Measurements from ENCODE around the gene MYO1D. TPM values are rescaled to one million over a fixed set of nuclear protein-coding genes. Genes with fewer than 3 reads are reported as not detected.

MYO1D gene
- total RNA-seq, 1 experiment from 2014 or later: 35.7 TPM

DNA sequence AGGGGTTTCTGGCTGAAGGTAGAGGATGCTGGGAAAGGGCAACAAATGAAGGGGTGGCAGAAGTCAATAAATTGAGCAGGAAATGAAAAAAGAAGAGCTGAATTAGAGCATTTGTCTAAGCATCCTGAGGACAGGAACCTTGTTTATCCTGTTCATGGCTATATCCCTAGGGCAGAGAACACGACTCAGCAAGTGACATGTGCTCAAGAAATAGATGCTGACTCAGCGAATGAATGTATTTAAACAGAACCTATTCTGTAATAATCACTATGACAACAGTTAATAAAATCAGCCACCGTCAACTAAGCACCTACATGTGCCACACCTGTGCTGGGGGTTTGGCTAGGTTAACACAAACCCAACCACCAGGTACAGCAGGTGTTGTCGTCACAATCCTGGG, 309.8 kb downstream of the MYO1D start (continued):
- TF ChIP-seq, protein P1, sequence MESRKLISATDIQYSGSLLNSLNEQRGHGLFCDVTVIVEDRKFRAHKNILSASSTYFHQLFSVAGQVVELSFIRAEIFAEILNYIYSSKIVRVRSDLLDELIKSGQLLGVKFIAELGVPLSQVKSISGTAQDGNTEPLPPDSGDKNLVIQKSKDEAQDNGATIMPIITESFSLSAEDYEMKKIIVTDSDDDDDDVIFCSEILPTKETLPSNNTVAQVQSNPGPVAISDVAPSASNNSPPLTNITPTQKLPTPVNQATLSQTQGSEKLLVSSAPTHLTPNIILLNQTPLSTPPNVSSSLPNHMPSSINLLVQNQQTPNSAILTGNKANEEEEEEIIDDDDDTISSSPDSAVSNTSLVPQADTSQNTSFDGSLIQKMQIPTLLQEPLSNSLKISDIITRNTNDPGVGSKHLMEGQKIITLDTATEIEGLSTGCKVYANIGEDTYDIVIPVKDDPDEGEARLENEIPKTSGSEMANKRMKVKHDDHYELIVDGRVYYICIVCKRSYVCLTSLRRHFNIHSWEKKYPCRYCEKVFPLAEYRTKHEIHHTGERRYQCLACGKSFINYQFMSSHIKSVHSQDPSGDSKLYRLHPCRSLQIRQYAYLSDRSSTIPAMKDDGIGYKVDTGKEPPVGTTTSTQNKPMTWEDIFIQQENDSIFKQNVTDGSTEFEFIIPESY (IDR thresholded peaks at IDR 0.05; ENCODE audit: extremely low read depth, insufficient replicate concordance, low read length): no peak
- no peak for TF ChIP-seq FOSL1 (IDR thresholded peaks at IDR 0.05; ENCODE audit: low read depth)

GRCh38 chr17:32566303-32566702, 310.6 kb downstream of the MYO1D start:
- ChIA-PET POLR2A (no interaction called here), RAD21 (ENCODE audit: low non-redundant PET in 1 of 2, low total read pairs in 2 of 2, uncharacterized antibody in 2 of 2, unreplicated experiment in 2 of 2) (no interaction called here), CTCF (no interaction called here)
- Histone ChIP-seq H3K4me2 (ENCODE audit: low read length) (no peak overlapping the region), H3K9me2 (ENCODE audit: insufficient read depth) (no peaks in the 10 kb centered on the region), H3K27ac (ENCODE audit: low read depth, low read length) (no peak overlapping the region), H3K4me1 (ENCODE audit: control insufficient read depth in 1 of 2, insufficient read depth in 2 of 2, low read length in 2 of 2) (peaks cover 0 to 10% of the 10 kb centered on the region in 2 experiments; a peak in 1 of 4 replicates), H4K20me1 (ENCODE audit: insufficient read depth) (no peaks in the 10 kb centered on the region), H3K9ac (ENCODE audit: low read length) (no peak overlapping the region), H3K4me3 (replicated peaks in 1 of 2; ENCODE audit: low read depth in 1 of 2, low read length in 2 of 2) (no peak overlapping the region), H3K79me2 (ENCODE audit: insufficient read depth, low read length) (no peaks in the 10 kb centered on the region), H3K9me3 (ENCODE audit: control insufficient read depth in 1 of 2, insufficient read depth in 1 of 2, low read depth in 1 of 2, low read length in 2 of 2) (no peaks in the 10 kb centered on the region), H3K36me3 (ENCODE audit: control insufficient read depth in 1 of 2, insufficient read depth in 2 of 2, low read length in 2 of 2) (no peaks in the 10 kb centered on the region), H3K27me3 (ENCODE audit: insufficient read depth, low read length) (no peaks in the 10 kb centered on the region), H2AFZ (ENCODE audit: low read depth, low read length, poor library complexity, severe bottlenecking) (no peak overlapping the region)
- DNase-seq (ENCODE audit: low read depth, low spot score) (no peak), ATAC-seq (no peak)
- intact Hi-C loops (cut with micrococcal nuclease): no loop called here
- BruUV-seq (replicated peaks): no TSS peak
- TF ChIP-seq, protein P2, sequence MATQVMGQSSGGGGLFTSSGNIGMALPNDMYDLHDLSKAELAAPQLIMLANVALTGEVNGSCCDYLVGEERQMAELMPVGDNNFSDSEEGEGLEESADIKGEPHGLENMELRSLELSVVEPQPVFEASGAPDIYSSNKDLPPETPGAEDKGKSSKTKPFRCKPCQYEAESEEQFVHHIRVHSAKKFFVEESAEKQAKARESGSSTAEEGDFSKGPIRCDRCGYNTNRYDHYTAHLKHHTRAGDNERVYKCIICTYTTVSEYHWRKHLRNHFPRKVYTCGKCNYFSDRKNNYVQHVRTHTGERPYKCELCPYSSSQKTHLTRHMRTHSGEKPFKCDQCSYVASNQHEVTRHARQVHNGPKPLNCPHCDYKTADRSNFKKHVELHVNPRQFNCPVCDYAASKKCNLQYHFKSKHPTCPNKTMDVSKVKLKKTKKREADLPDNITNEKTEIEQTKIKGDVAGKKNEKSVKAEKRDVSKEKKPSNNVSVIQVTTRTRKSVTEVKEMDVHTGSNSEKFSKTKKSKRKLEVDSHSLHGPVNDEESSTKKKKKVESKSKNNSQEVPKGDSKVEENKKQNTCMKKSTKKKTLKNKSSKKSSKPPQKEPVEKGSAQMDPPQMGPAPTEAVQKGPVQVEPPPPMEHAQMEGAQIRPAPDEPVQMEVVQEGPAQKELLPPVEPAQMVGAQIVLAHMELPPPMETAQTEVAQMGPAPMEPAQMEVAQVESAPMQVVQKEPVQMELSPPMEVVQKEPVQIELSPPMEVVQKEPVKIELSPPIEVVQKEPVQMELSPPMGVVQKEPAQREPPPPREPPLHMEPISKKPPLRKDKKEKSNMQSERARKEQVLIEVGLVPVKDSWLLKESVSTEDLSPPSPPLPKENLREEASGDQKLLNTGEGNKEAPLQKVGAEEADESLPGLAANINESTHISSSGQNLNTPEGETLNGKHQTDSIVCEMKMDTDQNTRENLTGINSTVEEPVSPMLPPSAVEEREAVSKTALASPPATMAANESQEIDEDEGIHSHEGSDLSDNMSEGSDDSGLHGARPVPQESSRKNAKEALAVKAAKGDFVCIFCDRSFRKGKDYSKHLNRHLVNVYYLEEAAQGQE (IDR thresholded peaks at IDR 0.05; ENCODE audit: low read depth): no peak
- TF ChIP-seq JUND (IDR thresholded peaks at IDR 0.05): no peak
- TF ChIP-seq, protein P1 (IDR thresholded peaks at IDR 0.05; ENCODE audit: extremely low read depth, insufficient replicate concordance, low read length): no peak
- no peak for TF ChIP-seq SRF (IDR thresholded peaks at IDR 0.05; ENCODE audit: low read depth)
- no peak for TF ChIP-seq EZH2 (IDR thresholded peaks at IDR 0.05)
- no peak for TF ChIP-seq YY1 (IDR thresholded peaks at IDR 0.05; ENCODE audit: extremely low read depth, insufficient replicate concordance, low read depth, low read length)
- TF ChIP-seq FOSL1 (IDR thresholded peaks at IDR 0.05; ENCODE audit: low read depth): no peak
- TF ChIP-seq SP1 (IDR thresholded peaks at IDR 0.05; ENCODE audit: low read depth): no peak
- TF ChIP-seq ATF3 (IDR thresholded peaks at IDR 0.05): no peak
- no peak for TF ChIP-seq EZH2phosphoT487 (IDR thresholded peaks at IDR 0.05; ENCODE audit: borderline replicate concordance)

Measured in HCT116 (cell line).